Mucosa of stomach (tissue), 1 donor: Measurements from ENCODE around the gene CTTNBP2NL.
"Not testable (repeated sequence)": the region's sequence is repeated elsewhere in the genome, so short reads cannot be mapped to it uniquely, and the experiment has no call there.

Experiments used
- H3K27me3 ChIP-seq: one replicate; pipeline ENCODE4 v1.7.0; 2013; ENCODE audit warnings: mild to moderate bottlenecking, low read length; ENCODE audit not compliant: control insufficient read depth, insufficient read depth
- H3K36me3 ChIP-seq: one replicate; pipeline ENCODE4 v1.7.0; 2013; ENCODE audit warnings: low read length; ENCODE audit not compliant: control insufficient read depth, insufficient read depth
- H3K4me1 ChIP-seq: one replicate; pipeline ENCODE4 v1.7.0; 2013; ENCODE audit warnings: mild to moderate bottlenecking, low read length; ENCODE audit not compliant: control insufficient read depth, insufficient read depth
- H3K4me3 ChIP-seq: one replicate; pipeline ENCODE4 v1.7.0; 2013; ENCODE audit warnings: low read length
- H3K9ac ChIP-seq: one replicate; pipeline ENCODE4 v1.7.0; 2013; ENCODE audit warnings: mild to moderate bottlenecking, low read length, moderate library complexity
- H3K9me3 ChIP-seq: one replicate; pipeline ENCODE4 v1.7.0; 2013; ENCODE audit warnings: mild to moderate bottlenecking, low read length, moderate library complexity; ENCODE audit not compliant: control insufficient read depth
- donor health status: Pancreatic carcinoma.

The CTTNBP2NL gene

GRCh38 chr1:112439592-112439991 is 43.6 kb downstream of the CTTNBP2NL start:
- H3K9me3 ChIP-seq = no peaks in the 10 kb centered on the region
- no peak overlapping the region for H3K9ac ChIP-seq
- peaks cover 6% of the 10 kb centered on the region for H3K4me1 ChIP-seq
- H3K36me3 ChIP-seq = no peaks in the 10 kb centered on the region
- H3K27me3 ChIP-seq = no peaks in the 10 kb centered on the region
- no peak overlapping the region for H3K4me3 ChIP-seq

- no peak overlapping the region for H3K4me3 ChIP-seq
- no peaks in the 10 kb centered on the region for H3K36me3 ChIP-seq
- no peaks in the 10 kb centered on the region for H3K9me3 ChIP-seq
- H3K9ac ChIP-seq = no peak overlapping the region
- H3K4me1 ChIP-seq = peaks cover 6% of the 10 kb centered on the region
- H3K27me3 ChIP-seq = no peaks in the 10 kb centered on the region
Observed at GRCh38 chr1:112440574-112440973, 44.6 kb downstream of the CTTNBP2NL start.

GRCh38 chr1:112444269-112444668 is 48.3 kb downstream of the CTTNBP2NL start:
- no peak overlapping the region for H3K4me3 ChIP-seq
- H3K36me3 ChIP-seq = no peaks in the 10 kb centered on the region
- H3K9me3 ChIP-seq = no peaks in the 10 kb centered on the region
- no peaks in the 10 kb centered on the region for H3K27me3 ChIP-seq
- H3K9ac ChIP-seq = no peak overlapping the region
- H3K4me1 ChIP-seq = peaks cover 17% of the 10 kb centered on the region

GRCh38 chr1:112445596-112445995 is 49.6 kb downstream of the CTTNBP2NL start:
- H3K4me3 ChIP-seq = no peak overlapping the region
- H3K9ac ChIP-seq = no peak overlapping the region
- no peaks in the 10 kb centered on the region for H3K27me3 ChIP-seq
- no peaks in the 10 kb centered on the region for H3K9me3 ChIP-seq
- H3K4me1 ChIP-seq = peaks cover 30% of the 10 kb centered on the region
- H3K36me3 ChIP-seq = no peaks in the 10 kb centered on the region

GRCh38 chr1:112446411-112446810 is 50.4 kb downstream of the CTTNBP2NL start:
- H3K27me3 ChIP-seq = no peaks in the 10 kb centered on the region
- H3K9me3 ChIP-seq = no peaks in the 10 kb centered on the region
- no peak overlapping the region for H3K9ac ChIP-seq
- peaks cover 30% of the 10 kb centered on the region for H3K4me1 ChIP-seq
- no peaks in the 10 kb centered on the region for H3K36me3 ChIP-seq
- no peak overlapping the region for H3K4me3 ChIP-seq

- Histone ChIP-seq H3K4me1 (peaks cover 24% of the 10 kb centered on the region), H3K4me3 (no peak overlapping the region), H3K9ac (no peak overlapping the region), H3K36me3 (no peaks in the 10 kb centered on the region), H3K9me3 (no peaks in the 10 kb centered on the region), H3K27me3 (no peaks in the 10 kb centered on the region)
Observed at GRCh38 chr1:112448904-112449629, 53.1 kb downstream of the CTTNBP2NL start.

GRCh38 chr1:112449630-112449983 is 53.6 kb downstream of the CTTNBP2NL start:
- Histone ChIP-seq H3K4me1 (peaks cover 24% of the 10 kb centered on the region), H3K9ac (no peak overlapping the region), H3K36me3 (no peaks in the 10 kb centered on the region)

GRCh38 chr1:112450773-112451172 is 54.8 kb downstream of the CTTNBP2NL start:
- Histone ChIP-seq H3K4me3 (no peak overlapping the region), H3K4me1 (peaks cover 24% of the 10 kb centered on the region)

More at GRCh38 chr1:112449630-112449983, 53.6 kb downstream of the CTTNBP2NL start:
- Histone ChIP-seq H3K9me3 (no peaks in the 10 kb centered on the region), H3K27me3 (no peaks in the 10 kb centered on the region), H3K4me3 (no peak overlapping the region)

GRCh38 chr1:112451301-112451700 is 55.3 kb downstream of the CTTNBP2NL start:
- not testable (repeated sequence) for H3K9me3 ChIP-seq, H3K4me3 ChIP-seq, H3K9ac ChIP-seq, H3K36me3 ChIP-seq, H3K27me3 ChIP-seq
- H3K4me1 ChIP-seq = peaks cover 24% of the 10 kb centered on the region

More at GRCh38 chr1:112450773-112451172, 54.8 kb downstream of the CTTNBP2NL start:
- Histone ChIP-seq H3K9ac (no peak overlapping the region), H3K36me3 (no peaks in the 10 kb centered on the region), H3K27me3 (no peaks in the 10 kb centered on the region), H3K9me3 (no peaks in the 10 kb centered on the region)

- peaks cover 5% of the 10 kb centered on the region for H3K36me3 ChIP-seq
- peaks cover 17% of the 10 kb centered on the region for H3K4me1 ChIP-seq
- no peak overlapping the region for H3K9ac ChIP-seq
- H3K4me3 ChIP-seq = no peak overlapping the region
- no peaks in the 10 kb centered on the region for H3K9me3 ChIP-seq
- H3K27me3 ChIP-seq = no peaks in the 10 kb centered on the region
Observed at GRCh38 chr1:112453876-112454275, 57.9 kb downstream of the CTTNBP2NL start.

- Histone ChIP-seq H3K9ac (no peak overlapping the region), H3K9me3 (no peaks in the 10 kb centered on the region), H3K36me3 (peaks cover 8% of the 10 kb centered on the region), H3K4me1 (peaks cover 13% of the 10 kb centered on the region), H3K27me3 (no peaks in the 10 kb centered on the region), H3K4me3 (no peak overlapping the region)
Observed at GRCh38 chr1:112454316-112454715, 58.3 kb downstream of the CTTNBP2NL start.

- Histone ChIP-seq H3K4me3 (no peak overlapping the region), H3K9ac (no peak overlapping the region), H3K27me3 (no peaks in the 10 kb centered on the region), H3K4me1 (peaks cover 16% of the 10 kb centered on the region), H3K36me3 (peaks cover 8% of the 10 kb centered on the region), H3K9me3 (no peaks in the 10 kb centered on the region)
Observed at GRCh38 chr1:112457241-112457640, 61.2 kb downstream of the CTTNBP2NL start.

GRCh38 chr1:112457955-112458354 is 61.9 kb downstream of the CTTNBP2NL start:
- Histone ChIP-seq H3K4me1 (peaks cover 23% of the 10 kb centered on the region), H3K36me3 (peaks cover 8% of the 10 kb centered on the region), H3K27me3 (no peaks in the 10 kb centered on the region), H3K9me3 (no peaks in the 10 kb centered on the region), H3K9ac (no peak overlapping the region), H3K4me3 (no peak overlapping the region)
